GM18517 (cell line): ENCODE results near the gene SHFL.

Experiments
- ATAC-seq: cut with Tn5 transposase; IDR thresholded peaks from one replicate; pipeline ENCODE4 v1.9.1; 2021; ENCODE audit warnings: mild to moderate bottlenecking, moderate library complexity; ENCODE audit not compliant: unreplicated experiment

Gene SHFL

DNA sequence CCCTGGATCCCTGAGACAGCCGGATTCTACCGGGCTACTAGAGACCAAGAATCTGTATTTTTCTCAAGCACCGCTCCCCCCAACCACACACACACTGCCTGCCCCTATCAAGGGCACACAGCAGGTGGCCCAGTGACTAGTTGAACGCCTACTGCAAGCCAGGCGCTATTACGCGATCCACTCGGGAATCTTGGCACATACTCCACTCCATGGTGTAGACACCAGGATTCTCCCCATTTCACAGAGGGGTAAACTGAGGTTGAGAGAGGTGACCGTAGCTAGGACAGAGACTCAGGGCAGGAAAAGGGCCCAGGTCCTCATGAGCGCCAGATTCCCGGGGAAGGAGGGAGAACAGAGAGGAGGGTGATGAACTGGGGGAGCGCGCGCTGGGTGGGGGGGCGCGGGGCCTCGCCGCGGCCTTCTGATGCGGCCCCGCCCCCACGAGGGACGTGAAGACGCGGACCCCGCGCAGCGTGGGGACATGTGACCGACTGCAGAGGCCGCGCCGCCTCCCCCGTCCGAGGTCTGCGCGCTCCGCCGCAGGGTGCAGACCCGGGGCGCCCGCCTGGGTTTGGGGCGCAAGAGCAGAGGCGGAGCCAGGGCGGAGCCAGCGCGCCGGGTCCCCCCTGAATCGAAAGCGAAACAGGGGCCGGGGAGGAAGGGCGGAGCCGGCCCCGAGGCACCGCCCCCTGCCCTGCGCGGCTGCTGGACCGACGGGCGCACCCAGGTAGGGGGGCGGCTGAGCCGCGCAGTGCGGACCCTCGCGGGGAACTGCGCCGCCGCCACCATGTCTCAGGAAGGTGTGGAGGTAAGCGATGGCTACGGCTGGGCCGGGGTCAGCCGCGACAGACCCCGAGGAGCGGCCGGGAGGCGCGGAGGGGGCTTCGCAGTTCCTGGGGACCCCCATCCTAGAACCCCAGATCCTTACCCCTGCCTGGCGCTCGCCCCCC, at the start of gene SHFL:
Gene SHFL (plus strand): TSS at position 677 of the 950 bp plus-strand sequence. CDS start 111 bp downstream, at position 788.
- ATAC-seq = no peak

DNA sequence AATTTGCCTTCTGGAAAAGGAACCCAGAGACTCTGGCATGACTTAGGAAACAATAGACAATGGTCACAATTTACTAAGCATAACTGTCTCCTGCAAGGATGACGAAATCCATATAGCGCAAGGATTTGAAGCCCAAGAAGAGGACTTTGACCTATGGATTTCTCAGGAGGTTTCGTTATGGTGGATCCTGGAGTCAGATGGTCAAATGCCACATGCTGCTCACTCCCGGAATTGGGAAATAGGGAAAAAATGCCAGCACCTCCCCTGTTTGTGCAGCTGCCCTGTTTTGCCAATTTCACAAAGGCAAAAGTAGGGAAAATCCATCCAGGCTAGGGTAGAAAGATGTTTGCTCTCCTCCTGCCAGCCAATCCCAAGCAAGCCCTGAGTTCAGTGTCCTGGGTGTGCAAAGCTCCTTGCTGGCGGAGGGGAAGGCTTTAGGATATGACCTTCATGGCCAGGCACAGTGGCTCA, 49.5 kb upstream of the SHFL start:
- ATAC-seq = no peak

- no peak for ATAC-seq
Observed at GRCh38 chr19:10037367-10037766, 48.8 kb upstream of the SHFL start.

DNA sequence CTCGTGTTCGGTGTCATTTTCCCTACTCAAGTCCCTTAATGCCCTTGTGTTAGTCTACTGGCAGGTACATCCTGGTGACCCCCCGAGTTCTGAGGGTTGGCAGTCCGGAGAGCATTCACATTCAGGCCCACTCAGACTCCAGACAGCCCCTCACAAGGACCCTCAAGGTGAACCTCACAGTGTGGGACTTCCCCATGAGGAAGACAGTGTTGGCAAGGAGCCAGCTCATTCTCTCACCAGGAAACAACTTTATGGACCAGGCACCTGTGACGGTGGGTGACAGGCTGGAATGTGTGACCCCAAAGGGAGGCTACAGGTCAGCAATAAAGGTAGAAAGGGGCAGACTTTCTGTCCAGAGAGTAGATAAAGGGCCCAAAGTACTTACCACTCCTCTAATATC, 48.3 kb upstream of the SHFL start:
- ATAC-seq = no peak

- no peak for ATAC-seq
Observed at GRCh38 chr19:10043286-10043927, 42.7 kb upstream of the SHFL start.

DNA sequence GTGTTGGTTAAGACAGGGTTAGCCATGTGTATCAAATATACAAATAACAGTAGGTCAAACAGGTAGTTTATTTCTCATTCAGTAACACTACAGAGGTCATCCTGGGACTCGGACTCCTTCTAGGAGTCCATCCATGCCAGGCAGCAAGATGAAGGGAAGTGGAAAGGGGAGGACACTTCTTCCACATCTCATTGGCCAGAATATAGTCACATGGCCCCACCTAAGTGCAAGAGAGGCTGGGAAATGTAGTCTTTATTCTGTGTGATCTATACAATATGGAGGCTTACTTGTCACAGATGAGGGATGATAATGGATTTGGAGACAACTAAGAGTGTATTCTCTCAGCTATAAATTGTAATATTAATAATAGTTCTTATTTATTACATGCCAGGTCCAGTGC, 41.7 kb upstream of the SHFL start:
- ATAC-seq = no peak

GRCh38 chr19:10045371-10045770, 40.7 kb upstream of the SHFL start:
- ATAC-seq = no peak

- ATAC-seq = no peak
Observed at GRCh38 chr19:10049626-10050025, 36.5 kb upstream of the SHFL start.

GRCh38 chr19:10052602-10053360, 33.3 kb upstream of the SHFL start:
- no peak for ATAC-seq

DNA sequence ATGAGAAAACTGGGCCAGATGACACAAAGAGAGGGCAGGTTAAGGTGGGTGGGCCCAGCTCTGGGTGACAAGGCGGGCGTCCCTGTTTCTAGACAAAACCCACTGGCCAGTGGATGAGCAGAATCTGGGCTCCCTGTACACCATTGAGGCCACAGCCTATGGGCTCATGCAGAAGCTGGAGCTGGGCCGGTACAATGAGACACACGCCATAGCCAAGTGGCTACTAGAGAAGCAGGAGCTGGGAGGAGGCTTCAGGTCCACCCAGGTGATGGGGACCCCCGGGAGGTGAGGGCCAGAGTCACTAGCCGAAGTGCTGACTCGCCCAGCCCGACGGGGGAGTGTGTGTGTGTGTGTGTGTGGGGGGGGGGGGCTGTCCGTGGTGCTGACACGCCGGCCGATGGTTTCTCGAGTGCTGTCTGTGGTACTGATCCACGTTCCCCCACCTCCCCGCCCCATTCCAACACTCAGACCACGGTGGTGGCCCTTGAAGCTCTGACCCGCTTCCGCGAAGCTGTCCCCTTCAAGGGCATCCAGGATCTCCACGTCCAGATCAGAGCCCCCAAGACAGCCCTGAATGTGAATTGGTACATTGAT, 24.3 kb upstream of the SHFL start:
- ATAC-seq = no peak

- ATAC-seq = no peak
Observed at GRCh38 chr19:10068205-10068604, 17.9 kb upstream of the SHFL start.

DNA sequence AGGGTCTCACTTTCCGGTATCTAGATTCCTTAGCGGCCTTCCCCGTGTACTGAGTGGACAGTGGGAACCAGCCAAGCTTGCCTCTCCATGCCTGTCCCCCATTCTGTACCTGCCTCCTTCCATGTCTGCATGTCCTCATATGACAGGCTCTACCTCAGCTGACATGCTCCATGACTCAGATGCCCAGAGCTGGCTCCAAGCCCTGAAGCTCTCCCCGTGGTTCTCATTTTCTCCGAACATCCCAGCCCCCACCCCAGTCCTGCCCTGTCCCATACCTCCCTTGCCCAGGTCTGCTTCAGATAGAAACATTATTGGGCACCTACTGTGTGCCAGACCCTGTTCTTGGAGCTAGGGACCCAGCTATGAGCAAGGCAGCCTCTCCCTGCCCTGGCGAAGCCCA, 17.1 kb upstream of the SHFL start:
- ATAC-seq = no peak

GRCh38 chr19:10070730-10071446, 15.2 kb upstream of the SHFL start:
- no peak for ATAC-seq

- no peak for ATAC-seq
Observed at GRCh38 chr19:10074153-10074552, 12.0 kb upstream of the SHFL start.

DNA sequence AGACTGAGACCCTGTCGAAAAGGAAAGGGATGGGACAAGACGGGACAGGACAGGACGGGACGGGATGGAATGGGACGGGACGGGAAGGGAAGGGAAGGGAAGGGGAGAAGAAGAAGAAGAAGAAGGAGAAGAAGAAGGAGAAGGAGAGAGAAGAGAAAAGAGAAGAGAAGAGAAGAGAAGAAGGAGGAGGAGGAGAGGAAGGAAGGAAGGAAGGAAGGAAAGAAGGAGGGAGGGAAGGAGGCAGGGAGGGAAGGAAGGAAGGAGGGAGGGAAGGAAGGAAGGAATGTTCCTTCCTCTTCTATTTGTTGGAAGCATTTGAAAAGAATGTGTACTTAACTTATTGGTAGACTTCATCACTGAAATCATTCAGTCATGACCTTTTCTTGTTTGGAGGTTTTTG, 9.6 kb upstream of the SHFL start:
- no peak for ATAC-seq

- ATAC-seq = no peak
Observed at GRCh38 chr19:10078329-10078728, 7.8 kb upstream of the SHFL start.

GRCh38 chr19:10079031-10079453, 7.1 kb upstream of the SHFL start:
- no peak for ATAC-seq

DNA sequence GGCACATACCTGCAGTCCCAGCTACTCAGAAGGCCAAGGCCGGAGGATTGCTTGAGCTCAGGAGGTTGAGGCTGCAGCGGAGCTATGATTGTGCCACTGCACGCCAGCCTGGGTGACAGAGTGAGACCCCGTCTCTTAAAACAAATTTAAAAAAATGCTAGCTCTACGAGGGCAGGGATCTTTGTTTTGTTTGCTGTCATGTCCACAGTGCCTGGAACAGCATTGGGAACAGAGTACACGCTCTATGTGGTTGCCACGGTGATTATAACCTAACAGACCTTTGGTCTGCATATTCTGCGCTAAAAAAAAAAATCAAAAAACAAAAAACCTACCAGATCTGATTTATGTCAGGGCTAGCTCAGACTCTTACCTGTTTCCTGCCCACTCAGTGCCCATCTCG, 2.2 kb upstream of the SHFL start:
- no peak for ATAC-seq

- ATAC-seq = no peak
Observed at GRCh38 chr19:10084803-10085202, 1.3 kb upstream of the SHFL start.

- ATAC-seq = no peak
Observed at GRCh38 chr19:10086591-10087192, 575 bp downstream of the SHFL start.
